ENCODE data around the gene EIF2S3.

The EIF2S3 gene

GRCh38 chrX:24027086-24027485 is 27.7 kb upstream of the EIF2S3 start, which contains the start of gene KLHL15 (continued):
- TF ChIP-seq CSRNP3 (CRISPR knock-in tag; IDR thresholded peaks at IDR 0.05): no peak

- no peak for TF ChIP-seq CSRNP3 (CRISPR knock-in tag; IDR thresholded peaks at IDR 0.05)
- TF ChIP-seq TSHZ2 (CRISPR knock-in tag; IDR thresholded peaks at IDR 0.05): no peak
- no peak for TF ChIP-seq RARB (CRISPR knock-in tag; IDR thresholded peaks at IDR 0.05)
- TF ChIP-seq, protein P1, sequence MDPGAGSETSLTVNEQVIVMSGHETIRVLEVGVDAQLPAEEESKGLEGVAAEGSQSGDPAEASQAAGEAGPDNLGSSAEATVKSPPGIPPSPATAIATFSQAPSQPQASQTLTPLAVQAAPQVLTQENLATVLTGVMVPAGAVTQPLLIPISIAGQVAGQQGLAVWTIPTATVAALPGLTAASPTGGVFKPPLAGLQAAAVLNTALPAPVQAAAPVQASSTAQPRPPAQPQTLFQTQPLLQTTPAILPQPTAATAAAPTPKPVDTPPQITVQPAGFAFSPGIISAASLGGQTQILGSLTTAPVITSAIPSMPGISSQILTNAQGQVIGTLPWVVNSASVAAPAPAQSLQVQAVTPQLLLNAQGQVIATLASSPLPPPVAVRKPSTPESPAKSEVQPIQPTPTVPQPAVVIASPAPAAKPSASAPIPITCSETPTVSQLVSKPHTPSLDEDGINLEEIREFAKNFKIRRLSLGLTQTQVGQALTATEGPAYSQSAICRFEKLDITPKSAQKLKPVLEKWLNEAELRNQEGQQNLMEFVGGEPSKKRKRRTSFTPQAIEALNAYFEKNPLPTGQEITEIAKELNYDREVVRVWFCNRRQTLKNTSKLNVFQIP (CRISPR knock-in tag; IDR thresholded peaks at IDR 0.05; ENCODE audit: borderline replicate concordance, low read depth): no peak
- TF ChIP-seq ARNTL (CRISPR knock-in tag; IDR thresholded peaks at IDR 0.05; ENCODE audit: borderline replicate concordance, low read depth): no peak
- TF ChIP-seq ZNF565 (CRISPR knock-in tag; conservative IDR thresholded peaks at IDR 0.05; ENCODE audit: low read depth): no peak
- TF ChIP-seq TOX (CRISPR knock-in tag; IDR thresholded peaks at IDR 0.05; ENCODE audit: borderline replicate concordance): no peak
- TF ChIP-seq OSR1 (CRISPR knock-in tag; IDR thresholded peaks at IDR 0.05): no peak
- TF ChIP-seq ZFP3 (CRISPR knock-in tag; IDR thresholded peaks at IDR 0.05): no peak
- TF ChIP-seq GLIS3 (CRISPR knock-in tag; IDR thresholded peaks at IDR 0.05): no peak
- TF ChIP-seq ZNF70 (CRISPR knock-in tag; IDR thresholded peaks at IDR 0.05): no peak
- no peak for ATAC-seq
These were observed 26.8 kb upstream of the EIF2S3 start for GRCh38 chrX:24027985-24028384.

GRCh38 chrX:24030597-24030996 is 24.2 kb upstream of the EIF2S3 start:
- TF ChIP-seq PPARA (CRISPR knock-in tag; IDR thresholded peaks at IDR 0.05; ENCODE audit: borderline replicate concordance) (no peak), CSRNP3 (CRISPR knock-in tag; IDR thresholded peaks at IDR 0.05) (no peak), ZC3H10 (CRISPR knock-in tag; IDR thresholded peaks at IDR 0.05) (no peak)
- TF ChIP-seq, protein P2, sequence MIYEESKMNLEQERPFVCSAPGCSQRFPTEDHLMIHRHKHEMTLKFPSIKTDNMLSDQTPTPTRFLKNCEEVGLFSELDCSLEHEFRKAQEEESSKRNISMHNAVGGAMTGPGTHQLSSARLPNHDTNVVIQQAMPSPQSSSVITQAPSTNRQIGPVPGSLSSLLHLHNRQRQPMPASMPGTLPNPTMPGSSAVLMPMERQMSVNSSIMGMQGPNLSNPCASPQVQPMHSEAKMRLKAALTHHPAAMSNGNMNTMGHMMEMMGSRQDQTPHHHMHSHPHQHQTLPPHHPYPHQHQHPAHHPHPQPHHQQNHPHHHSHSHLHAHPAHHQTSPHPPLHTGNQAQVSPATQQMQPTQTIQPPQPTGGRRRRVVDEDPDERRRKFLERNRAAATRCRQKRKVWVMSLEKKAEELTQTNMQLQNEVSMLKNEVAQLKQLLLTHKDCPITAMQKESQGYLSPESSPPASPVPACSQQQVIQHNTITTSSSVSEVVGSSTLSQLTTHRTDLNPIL (CRISPR knock-in tag; IDR thresholded peaks at IDR 0.05; ENCODE audit: low read depth): no peak
- ATAC-seq: no peak

GRCh38 chrX:24034485-24034884 is 20.3 kb upstream of the EIF2S3 start:
- ATAC-seq: no peak
- TF ChIP-seq OSR1 (CRISPR knock-in tag; IDR thresholded peaks at IDR 0.05): no peak
- TF ChIP-seq TOX (CRISPR knock-in tag; IDR thresholded peaks at IDR 0.05; ENCODE audit: borderline replicate concordance): no peak
- no peak for TF ChIP-seq ZNF8 (CRISPR knock-in tag; IDR thresholded peaks at IDR 0.05)
- no peak for TF ChIP-seq PPARA (CRISPR knock-in tag; IDR thresholded peaks at IDR 0.05; ENCODE audit: borderline replicate concordance)
- no peak for TF ChIP-seq SNAI2 (CRISPR knock-in tag; IDR thresholded peaks at IDR 0.05)
- no peak for TF ChIP-seq ZNF70 (CRISPR knock-in tag; IDR thresholded peaks at IDR 0.05)
- TF ChIP-seq, protein P3, sequence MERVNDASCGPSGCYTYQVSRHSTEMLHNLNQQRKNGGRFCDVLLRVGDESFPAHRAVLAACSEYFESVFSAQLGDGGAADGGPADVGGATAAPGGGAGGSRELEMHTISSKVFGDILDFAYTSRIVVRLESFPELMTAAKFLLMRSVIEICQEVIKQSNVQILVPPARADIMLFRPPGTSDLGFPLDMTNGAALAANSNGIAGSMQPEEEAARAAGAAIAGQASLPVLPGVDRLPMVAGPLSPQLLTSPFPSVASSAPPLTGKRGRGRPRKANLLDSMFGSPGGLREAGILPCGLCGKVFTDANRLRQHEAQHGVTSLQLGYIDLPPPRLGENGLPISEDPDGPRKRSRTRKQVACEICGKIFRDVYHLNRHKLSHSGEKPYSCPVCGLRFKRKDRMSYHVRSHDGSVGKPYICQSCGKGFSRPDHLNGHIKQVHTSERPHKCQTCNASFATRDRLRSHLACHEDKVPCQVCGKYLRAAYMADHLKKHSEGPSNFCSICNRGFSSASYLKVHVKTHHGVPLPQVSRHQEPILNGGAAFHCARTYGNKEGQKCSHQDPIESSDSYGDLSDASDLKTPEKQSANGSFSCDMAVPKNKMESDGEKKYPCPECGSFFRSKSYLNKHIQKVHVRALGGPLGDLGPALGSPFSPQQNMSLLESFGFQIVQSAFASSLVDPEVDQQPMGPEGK (CRISPR knock-in tag; IDR thresholded peaks at IDR 0.05; ENCODE audit: borderline replicate concordance): no peak

Measured in SK-N-SH treated with all-trans-retinoic acid at 6 μM for 48 hours (cell line).